K562 (cell line): Measurements from ENCODE around the gene WDR35. TPM values are rescaled to one million over a fixed set of nuclear protein-coding genes. Genes with fewer than 3 reads are reported as not detected.

Source experiments
- CHD2 ChIP-seq: IDR thresholded peaks from 2 replicates; pipeline ENCODE4 v1.6.1; 2011; ENCODE audit warnings: low read depth, low read length
- DIDO1 ChIP-seq: fragments of 450-650 bp; IDR thresholded peaks from 2 replicates; pipeline ENCODE4 v1.6.1; 2016; ENCODE audit warnings: low read depth, missing biosample characterization, missing genetic modification characterization
- ILF3 ChIP-seq: fragments of 450-650 bp; IDR thresholded peaks from 2 replicates; pipeline ENCODE4 v1.6.1; 2018; ENCODE audit warnings: antibody characterized with exemption, mild to moderate bottlenecking, moderate library complexity, borderline replicate concordance
- JUNB ChIP-seq: fragments of 450-650 bp; formaldehyde crosslinking; conservative IDR thresholded peaks from 2 replicates; pipeline ENCODE4 v1.4.0; 2020; ENCODE audit warnings: mild to moderate bottlenecking
- L3MBTL2 ChIP-seq: fragments of 450-650 bp; IDR thresholded peaks from 2 replicates; pipeline ENCODE4 v1.6.1; 2016; ENCODE audit warnings: mild to moderate bottlenecking, moderate library complexity
- MCM5 ChIP-seq: fragments of 450-650 bp; IDR thresholded peaks from 2 replicates; pipeline ENCODE4 v1.6.1; 2016; ENCODE audit warnings: low read depth
- MTA2 ChIP-seq: fragments of 450-650 bp; IDR thresholded peaks from 2 replicates; pipeline ENCODE4 v1.6.1; 2016; ENCODE audit warnings: low read depth
- NELFE ChIP-seq: IDR thresholded peaks from 2 replicates; pipeline ENCODE4 v1.6.1; 2011; ENCODE audit warnings: mild to moderate bottlenecking; ENCODE audit not compliant: insufficient read depth, insufficient read length
- NFIX ChIP-seq: fragments of 250-450 bp; sonication (Bioruptor Pico); IDR thresholded peaks from 2 replicates; pipeline ENCODE4 v1.4.0; 2020; ENCODE audit warnings: low read depth, mild to moderate bottlenecking, moderate library complexity
- NRF1 ChIP-seq, 2 experiments: fragments of 450-650 bp; IDR thresholded peaks in 1 of 2; conservative IDR thresholded peaks in 1 of 2; 2 replicates each; pipeline ENCODE4 v1.6.1; 2014; ENCODE audit warnings: mild to moderate bottlenecking in 2 of 2
- POLR3A ChIP-seq: IDR thresholded peaks from 2 replicates; pipeline ENCODE4 v1.6.1; 2011; ENCODE audit warnings: borderline replicate concordance, mild to moderate bottlenecking, moderate library complexity; ENCODE audit not compliant: insufficient read length, insufficient read depth; ENCODE audit errors: extremely low read depth
- RHOXF2B ChIP-seq: fragments of 250-450 bp; sonication (Bioruptor Pico); conservative IDR thresholded peaks from 2 replicates; pipeline ENCODE4 v1.5.1; 2021
- SAFB ChIP-seq: fragments of 200-400 bp; formaldehyde crosslinking; IDR thresholded peaks from 2 replicates; pipeline ENCODE4 v1.6.1; 2017; ENCODE audit warnings: low read depth, low read length, borderline replicate concordance
- SREBF2 ChIP-seq: sonication (generic); formaldehyde crosslinking; IDR thresholded peaks from 2 replicates; pipeline ENCODE4 v1.4.0; 2020; ENCODE audit warnings: mild to moderate bottlenecking, missing genetic modification reagents
- TEAD1 ChIP-seq, 2 experiments: fragments of 450-650 bp in 1 of 2; sonication (generic) in 1 of 2; formaldehyde crosslinking; IDR thresholded peaks; 2 replicates each; pipeline versions ENCODE4 v1.4.0 to v1.8.0; 2020 to 2022; ENCODE audit warnings: mild to moderate bottlenecking in 2 of 2, missing genetic modification reagents in 1 of 2
- TRIM24 ChIP-seq, 2 experiments: fragments of 450-650 bp; IDR thresholded peaks; 2 replicates each; pipeline ENCODE4 v1.6.1; 2016
- TRIM28 ChIP-seq: fragments of 450-650 bp; IDR thresholded peaks from 2 replicates; pipeline ENCODE4 v1.6.1; 2017
- ZC3H8 ChIP-seq: fragments of 450-650 bp; IDR thresholded peaks from 2 replicates; pipeline ENCODE4 v1.6.1; 2017
- ZFPM2 ChIP-seq: fragments of 250-450 bp; sonication (Bioruptor Pico); IDR thresholded peaks from 2 replicates; pipeline ENCODE4 v1.5.1; 2022; ENCODE audit warnings: mild to moderate bottlenecking
- ZNF695 ChIP-seq: fragments of 450-650 bp; formaldehyde crosslinking; IDR thresholded peaks from 2 replicates; pipeline ENCODE4 v1.4.0; 2020; ENCODE audit warnings: mild to moderate bottlenecking, moderate library complexity
- polyA plus RNA-seq, 8 experiments: library from polyadenylated mRNA; depleted of rRNA in 4 of 8; stranded (reverse) in 5 of 8; unstranded in 3 of 8; fragments of >200 nt; fragmentation: Nextera tagmentation in 2 of 8; fragmentation: Illumina TruSeq in 1 of 8; extraction: Ambion mirVana in 2 of 8; extraction: Trizol in 1 of 8; gene quantifications; 2 replicates each; pipeline versions ENCODE4 v1.2.1 to v1.2.3, GENCODE V29; 2011 to 2014; ENCODE audit warnings: inconsistent platforms in 1 of 8, missing spikeins in 1 of 8
- total RNA-seq, 7 experiments: library from RNA; depleted of rRNA in 6 of 7; stranded (reverse); fragments of >200 nt in 6 of 7; fragmentation: Illumina TruSeq in 2 of 7; extraction: Trizol in 2 of 7; gene quantifications; 2 replicates each; pipeline versions ENCODE4 v1.2.1 to v1.2.3, GENCODE V29; 2011 to 2021; ENCODE audit warnings: low replicate concordance in 1 of 7
- TF ChIP-seq, protein P1 (sequence below): fragments of 450-650 bp; formaldehyde crosslinking; IDR thresholded peaks from 2 replicates; pipeline ENCODE4 v1.4.0; 2020; ENCODE audit warnings: mild to moderate bottlenecking, moderate library complexity
- TF ChIP-seq, protein P2 (sequence below): sonication (generic); formaldehyde crosslinking; IDR thresholded peaks from 2 replicates; pipeline ENCODE4 v1.9.0; 2022; ENCODE audit warnings: mild to moderate bottlenecking, missing genetic modification reagents
- TF ChIP-seq, protein P3 (sequence below): sonication (generic); formaldehyde crosslinking; IDR thresholded peaks from 2 replicates; pipeline ENCODE4 v1.8.0; 2023; ENCODE audit warnings: mild to moderate bottlenecking, missing genetic modification reagents
- TF ChIP-seq, protein P4 (sequence below): fragments of 250-450 bp; sonication (Bioruptor Pico); IDR thresholded peaks from 2 replicates; pipeline ENCODE4 v1.4.0; 2020; ENCODE audit warnings: mild to moderate bottlenecking

Gene WDR35
- total and polyA plus RNA-seq, 9 of the 15 experiments (the other 6 are each of a cell fraction or from before 2014, with no cell fraction given): 3.3 to 13.1 (median 8.0) TPM

DNA sequence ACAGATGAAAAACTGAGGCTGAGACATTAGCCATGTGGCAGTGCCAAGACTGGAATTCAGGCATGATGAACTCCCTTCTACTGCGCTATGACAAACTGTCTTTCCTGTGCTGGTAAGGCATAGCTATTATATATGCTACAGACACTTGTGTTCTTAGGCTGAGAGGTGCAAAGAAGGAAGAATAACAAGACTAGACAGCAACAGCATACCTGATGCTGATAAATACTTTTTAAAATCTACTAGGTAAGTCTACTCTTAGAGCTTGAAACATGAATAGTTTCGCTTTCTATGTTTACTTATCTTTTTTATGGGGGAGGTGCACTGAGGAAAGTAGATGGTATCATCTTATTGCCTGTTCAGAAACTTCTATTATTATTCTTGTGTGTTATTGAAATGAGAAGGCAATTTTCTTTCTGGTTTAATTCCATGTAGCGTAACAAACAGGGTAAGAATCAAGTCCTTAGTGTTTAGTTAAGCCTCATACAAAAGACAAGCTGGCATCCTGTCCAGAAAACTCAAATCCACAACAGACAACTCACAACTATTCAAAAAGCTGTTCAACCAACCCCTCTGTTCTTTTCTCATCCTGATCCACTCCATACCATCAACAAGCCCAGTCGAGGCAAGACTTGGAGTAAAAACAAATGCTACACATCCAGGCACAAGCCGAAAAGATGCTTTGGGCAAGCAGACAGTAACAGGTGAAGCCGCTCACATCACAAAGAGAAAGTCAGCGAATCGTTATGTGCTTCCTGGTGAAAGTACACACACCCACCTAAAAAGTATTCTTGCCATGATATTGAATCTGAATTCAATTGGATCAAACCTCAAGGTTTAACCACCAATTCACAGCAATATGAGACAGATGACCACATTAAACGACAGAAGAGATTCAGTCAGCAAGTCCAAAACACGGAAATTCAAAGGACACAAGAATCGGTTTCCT is 89.6 kb downstream of the WDR35 start (continued):
- TF ChIP-seq CHD2 (no peak), TRIM28 (no peak), NELFE (no peak), DIDO1 (tag) (no peak), RHOXF2B (no peak), ZC3H8 (no peak), NRF1 (conservative IDR thresholded peaks at IDR 0.05 in 1 of 2, IDR thresholded peaks at IDR 0.05 in 1 of 2) (no peak), ZNF695 (no peak), TRIM24 (IDR thresholded peaks at IDR 0.05) (no peak), ILF3 (no peak), JUNB (CRISPR knock-in tag) (no peak), SAFB (no peak), TEAD1 (CRISPR knock-in tag; IDR thresholded peaks at IDR 0.05) (no peak), SREBF2 (CRISPR knock-in tag) (no peak), ZFPM2 (no peak), POLR3A (no peak), MCM5 (no peak), NFIX (CRISPR knock-in tag) (no peak), MTA2 (no peak), L3MBTL2 (no peak)
- TF ChIP-seq, protein P1, sequence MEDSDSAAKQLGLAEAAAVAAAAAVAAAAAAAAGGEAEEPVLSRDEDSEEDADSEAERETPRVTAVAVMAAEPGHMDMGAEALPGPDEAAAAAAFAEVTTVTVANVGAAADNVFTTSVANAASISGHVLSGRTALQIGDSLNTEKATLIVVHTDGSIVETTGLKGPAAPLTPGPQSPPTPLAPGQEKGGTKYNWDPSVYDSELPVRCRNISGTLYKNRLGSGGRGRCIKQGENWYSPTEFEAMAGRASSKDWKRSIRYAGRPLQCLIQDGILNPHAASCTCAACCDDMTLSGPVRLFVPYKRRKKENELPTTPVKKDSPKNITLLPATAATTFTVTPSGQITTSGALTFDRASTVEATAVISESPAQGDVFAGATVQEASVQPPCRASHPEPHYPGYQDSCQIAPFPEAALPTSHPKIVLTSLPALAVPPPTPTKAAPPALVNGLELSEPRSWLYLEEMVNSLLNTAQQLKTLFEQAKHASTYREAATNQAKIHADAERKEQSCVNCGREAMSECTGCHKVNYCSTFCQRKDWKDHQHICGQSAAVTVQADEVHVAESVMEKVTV (CRISPR knock-in tag): no peak
- TF ChIP-seq, protein P2, sequence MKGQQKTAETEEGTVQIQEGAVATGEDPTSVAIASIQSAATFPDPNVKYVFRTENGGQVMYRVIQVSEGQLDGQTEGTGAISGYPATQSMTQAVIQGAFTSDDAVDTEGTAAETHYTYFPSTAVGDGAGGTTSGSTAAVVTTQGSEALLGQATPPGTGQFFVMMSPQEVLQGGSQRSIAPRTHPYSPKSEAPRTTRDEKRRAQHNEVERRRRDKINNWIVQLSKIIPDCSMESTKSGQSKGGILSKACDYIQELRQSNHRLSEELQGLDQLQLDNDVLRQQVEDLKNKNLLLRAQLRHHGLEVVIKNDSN (CRISPR knock-in tag): no peak
- TF ChIP-seq, protein P3, sequence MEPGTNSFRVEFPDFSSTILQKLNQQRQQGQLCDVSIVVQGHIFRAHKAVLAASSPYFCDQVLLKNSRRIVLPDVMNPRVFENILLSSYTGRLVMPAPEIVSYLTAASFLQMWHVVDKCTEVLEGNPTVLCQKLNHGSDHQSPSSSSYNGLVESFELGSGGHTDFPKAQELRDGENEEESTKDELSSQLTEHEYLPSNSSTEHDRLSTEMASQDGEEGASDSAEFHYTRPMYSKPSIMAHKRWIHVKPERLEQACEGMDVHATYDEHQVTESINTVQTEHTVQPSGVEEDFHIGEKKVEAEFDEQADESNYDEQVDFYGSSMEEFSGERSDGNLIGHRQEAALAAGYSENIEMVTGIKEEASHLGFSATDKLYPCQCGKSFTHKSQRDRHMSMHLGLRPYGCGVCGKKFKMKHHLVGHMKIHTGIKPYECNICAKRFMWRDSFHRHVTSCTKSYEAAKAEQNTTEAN (CRISPR knock-in tag): no peak
- TF ChIP-seq, protein P4, sequence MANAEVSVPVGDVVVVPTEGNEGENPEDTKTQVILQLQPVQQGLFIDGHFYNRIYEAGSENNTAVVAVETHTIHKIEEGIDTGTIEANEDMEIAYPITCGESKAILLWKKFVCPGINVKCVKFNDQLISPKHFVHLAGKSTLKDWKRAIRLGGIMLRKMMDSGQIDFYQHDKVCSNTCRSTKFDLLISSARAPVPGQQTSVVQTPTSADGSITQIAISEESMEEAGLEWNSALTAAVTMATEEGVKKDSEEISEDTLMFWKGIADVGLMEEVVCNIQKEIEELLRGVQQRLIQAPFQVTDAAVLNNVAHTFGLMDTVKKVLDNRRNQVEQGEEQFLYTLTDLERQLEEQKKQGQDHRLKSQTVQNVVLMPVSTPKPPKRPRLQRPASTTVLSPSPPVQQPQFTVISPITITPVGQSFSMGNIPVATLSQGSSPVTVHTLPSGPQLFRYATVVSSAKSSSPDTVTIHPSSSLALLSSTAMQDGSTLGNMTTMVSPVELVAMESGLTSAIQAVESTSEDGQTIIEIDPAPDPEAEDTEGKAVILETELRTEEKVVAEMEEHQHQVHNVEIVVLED: no peak
